VCaP (cell line): Measurements from ENCODE around the gene RGS17.

Experiments used
- H3K27ac ChIP-seq: fragments of 450-650 bp; 2 replicates; pipeline ENCODE4 v1.5.1; 2017
- CTCF ChIP-seq: fragments of 450-650 bp; conservative IDR thresholded peaks from 2 replicates; pipeline ENCODE4 v1.5.1; 2017; ENCODE audit warnings: mild to moderate bottlenecking, moderate library complexity

The RGS17 gene

GRCh38 chr6:153047386-153047785 lies 83.7 kb downstream of the RGS17 start:
- TF ChIP-seq CTCF: no peak
- no peak overlapping the region for H3K27ac ChIP-seq

GRCh38 chr6:153045271-153045670 lies 85.8 kb downstream of the RGS17 start:
- TF ChIP-seq CTCF: no peak
- peak overlapping the region; percentile 64 for H3K27ac ChIP-seq

GRCh38 chr6:153044295-153044694 lies 86.8 kb downstream of the RGS17 start:
- TF ChIP-seq CTCF: no peak
- H3K27ac ChIP-seq: peak overlapping the region; percentile 64

DNA sequence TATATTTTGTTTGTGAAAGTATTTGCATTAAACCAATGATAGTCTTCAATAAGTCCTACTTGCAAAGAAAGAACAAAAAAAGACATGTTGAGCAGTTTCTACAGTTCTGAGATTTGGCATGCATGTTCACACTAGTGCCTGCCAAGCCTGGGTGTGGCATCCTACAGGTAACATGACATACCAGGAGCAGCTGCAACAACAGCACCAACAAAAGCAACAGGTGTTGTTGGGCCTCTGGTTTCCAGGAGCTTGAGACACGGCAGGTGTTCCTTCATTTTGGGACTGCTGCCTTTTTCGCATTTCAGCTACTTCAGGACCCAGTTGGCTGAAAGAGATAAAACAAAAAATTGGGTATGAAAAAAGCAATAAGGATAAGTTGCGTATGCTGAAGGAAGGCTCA lies 87.4 kb downstream of the RGS17 start:
- H3K27ac ChIP-seq: peak overlapping the region; percentile 64

GRCh38 chr6:153038378-153039057 lies 92.6 kb downstream of the RGS17 start:
- no peak for TF ChIP-seq CTCF
- no peak overlapping the region for H3K27ac ChIP-seq

More for the DNA sequence above, 87.4 kb downstream of the RGS17 start:
- no peak for TF ChIP-seq CTCF

GRCh38 chr6:153034139-153034538 lies 96.9 kb downstream of the RGS17 start:
- no peak for TF ChIP-seq CTCF
- H3K27ac ChIP-seq: no peak overlapping the region

DNA sequence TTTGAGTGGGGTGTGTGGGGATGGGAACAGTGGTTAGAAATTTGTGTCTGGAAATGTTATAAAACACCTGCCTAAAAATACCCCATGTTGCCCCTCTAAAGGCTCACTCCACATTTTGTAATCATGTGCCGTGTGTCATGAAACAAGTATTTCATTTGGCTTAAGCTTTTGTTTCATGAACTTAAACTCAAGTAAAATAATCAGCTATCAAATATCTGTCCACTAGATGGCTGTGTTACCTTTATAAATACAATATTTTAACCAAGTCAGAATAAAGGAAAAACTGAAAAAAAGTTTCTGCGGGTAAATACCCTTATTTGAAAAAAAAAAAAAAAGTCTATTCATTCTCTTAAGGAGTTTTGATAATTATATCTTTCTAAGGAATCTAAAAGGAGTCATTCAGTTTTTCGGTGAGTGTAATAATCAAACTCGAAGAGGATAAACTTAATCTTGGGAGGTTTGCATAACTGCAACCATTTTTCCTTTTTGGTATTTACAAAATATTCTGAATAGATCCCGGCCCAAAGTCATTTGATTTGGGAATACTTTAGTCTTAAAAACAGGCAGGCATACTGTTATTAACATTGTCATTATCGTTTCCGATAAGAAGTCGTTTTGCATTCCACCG lies 98.7 kb downstream of the RGS17 start:
- peak; percentile 69 for TF ChIP-seq CTCF
- no peak overlapping the region for H3K27ac ChIP-seq
